GM19463 (cell line): ENCODE results near the gene C4BPB.

ENCODE experiments used
- ATAC-seq: cut with Tn5 transposase; IDR thresholded peaks from one replicate; pipeline ENCODE4 v1.9.1; 2021; ENCODE audit warnings: mild to moderate bottlenecking, moderate library complexity; ENCODE audit not compliant: unreplicated experiment

The C4BPB gene

DNA sequence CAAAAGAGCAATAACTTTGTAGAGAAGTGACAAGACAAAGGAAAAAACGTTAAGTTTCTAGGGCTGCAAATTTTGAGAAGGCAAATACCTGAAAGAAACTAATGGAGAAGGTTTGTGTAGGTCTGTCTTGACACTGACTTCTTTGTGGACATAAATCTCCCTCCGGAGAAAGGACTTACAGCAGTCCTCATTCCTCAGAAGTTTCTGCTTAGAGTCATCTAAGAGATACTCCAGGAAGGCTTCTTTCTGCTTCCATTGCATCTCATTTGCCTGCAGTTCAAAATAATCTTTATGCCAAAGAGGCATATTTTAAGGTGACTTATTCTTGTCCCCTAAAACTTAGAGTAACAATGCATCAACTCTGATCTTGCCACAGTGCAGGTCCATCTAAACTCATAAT lies 4.4 kb upstream of the C4BPB start:
- no peak for ATAC-seq

DNA sequence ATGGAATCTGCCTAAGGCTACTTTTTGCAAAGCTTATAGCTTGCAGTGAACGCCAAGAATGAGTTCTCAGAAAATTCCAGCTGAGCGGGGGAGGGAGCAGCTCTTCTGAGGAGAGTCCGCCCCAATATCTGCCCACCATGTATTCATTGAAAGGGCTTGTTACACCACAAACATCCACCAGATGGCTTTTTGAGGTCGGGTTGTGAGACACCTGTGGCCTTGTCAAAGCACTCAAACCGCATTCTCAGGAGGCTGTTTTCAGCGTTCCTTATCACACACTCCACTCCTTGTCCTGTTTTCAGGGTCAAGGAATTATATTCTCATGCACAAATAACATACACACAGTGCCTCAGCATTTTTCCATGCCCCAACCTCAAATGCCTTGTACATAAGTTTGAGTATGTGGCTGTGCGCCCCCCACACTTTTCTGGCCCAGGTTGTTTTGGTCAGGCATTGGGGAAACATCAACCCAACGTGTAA lies 3.9 kb upstream of the C4BPB start:
- peak; percentile 82 for ATAC-seq

GRCh38 chr1:207085887-207086286 lies 2.8 kb upstream of the C4BPB start:
- ATAC-seq: no peak

DNA sequence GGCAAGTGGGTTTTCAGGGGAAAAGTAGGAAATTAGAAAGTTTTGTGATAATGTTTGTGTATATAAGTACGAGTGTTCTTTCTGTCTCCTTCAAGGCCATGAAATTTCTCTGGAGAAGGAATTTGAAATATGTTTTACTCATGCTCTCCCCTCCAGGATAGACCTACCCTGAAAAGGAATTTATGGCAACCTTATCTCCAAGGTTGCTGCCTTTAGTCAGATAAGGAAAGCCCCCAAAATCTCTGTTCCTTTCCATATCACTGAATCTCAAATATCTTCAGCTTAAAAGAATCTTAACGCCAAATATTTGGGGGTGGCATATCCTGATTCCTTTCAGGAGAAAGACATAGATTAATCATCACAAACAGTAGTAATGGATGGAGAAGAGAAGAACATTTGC lies 499 bp upstream of the C4BPB start:
- no peak for ATAC-seq

DNA sequence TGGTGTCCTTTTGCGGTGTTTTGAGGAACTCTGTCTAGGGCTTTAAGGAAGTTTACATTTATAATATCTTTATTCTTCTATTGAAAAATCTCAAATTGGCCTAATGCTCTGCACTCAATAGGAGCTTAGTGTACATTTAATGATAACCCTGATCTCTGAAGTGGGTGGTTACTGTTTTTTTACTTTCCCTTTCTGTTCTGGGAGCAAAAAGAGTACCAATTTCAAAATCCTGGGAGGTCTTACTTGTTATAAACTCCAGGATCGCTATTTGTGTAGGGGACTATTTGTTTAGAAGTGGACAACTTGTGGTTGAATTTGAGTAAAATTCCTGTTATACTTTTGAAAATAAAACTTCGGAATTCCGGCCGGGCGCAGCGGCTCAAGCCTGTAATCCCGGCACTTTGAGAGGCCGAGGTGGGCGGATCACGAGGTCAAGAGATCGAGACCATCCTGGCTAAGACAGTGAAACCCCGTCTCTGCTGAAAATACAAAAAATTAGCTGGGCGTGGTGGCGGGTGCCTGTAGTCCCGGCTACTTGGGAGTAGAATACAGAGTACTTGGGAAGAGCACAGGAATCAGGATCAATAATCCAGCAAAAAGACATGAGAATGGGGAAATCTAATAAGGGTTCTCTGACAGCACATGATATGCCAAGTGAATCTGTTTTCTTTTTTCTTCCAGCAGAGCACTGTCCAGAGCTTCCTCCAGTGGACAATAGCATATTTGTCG lies 1.1 kb downstream of the C4BPB start:
- ATAC-seq: peak; percentile 24

DNA sequence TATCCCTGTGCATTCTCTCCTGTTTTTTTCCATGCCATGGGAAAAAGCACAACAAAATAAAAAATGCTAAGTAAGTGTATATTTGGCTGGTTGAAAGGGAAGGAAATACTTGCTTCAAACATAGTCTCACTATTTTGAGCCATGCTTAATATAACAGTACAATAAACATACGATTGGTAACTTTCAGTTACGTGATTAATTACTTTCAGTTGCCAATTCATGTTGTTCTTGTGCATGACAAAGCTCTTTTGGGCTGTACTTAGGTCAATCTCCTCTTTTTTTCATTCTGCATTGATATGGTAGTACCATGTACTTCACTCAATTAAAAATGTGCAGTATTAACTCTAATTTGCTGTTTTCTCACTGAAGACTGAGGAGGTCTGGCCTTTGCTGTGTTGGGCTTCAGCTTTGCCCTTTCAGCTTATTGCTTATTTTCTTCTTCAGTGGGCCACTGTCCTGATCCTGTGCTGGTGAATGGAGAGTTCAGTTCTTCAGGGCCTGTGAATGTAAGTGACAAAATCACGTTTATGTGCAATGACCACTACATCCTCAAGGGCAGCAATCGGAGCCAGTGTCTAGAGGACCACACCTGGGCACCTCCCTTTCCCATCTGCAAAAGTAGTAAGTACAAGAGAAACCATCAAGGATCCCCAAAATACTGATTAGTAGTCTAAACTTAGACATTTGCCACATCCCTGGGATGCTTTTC lies 2.7 kb downstream of the C4BPB start:
- ATAC-seq: no peak

DNA sequence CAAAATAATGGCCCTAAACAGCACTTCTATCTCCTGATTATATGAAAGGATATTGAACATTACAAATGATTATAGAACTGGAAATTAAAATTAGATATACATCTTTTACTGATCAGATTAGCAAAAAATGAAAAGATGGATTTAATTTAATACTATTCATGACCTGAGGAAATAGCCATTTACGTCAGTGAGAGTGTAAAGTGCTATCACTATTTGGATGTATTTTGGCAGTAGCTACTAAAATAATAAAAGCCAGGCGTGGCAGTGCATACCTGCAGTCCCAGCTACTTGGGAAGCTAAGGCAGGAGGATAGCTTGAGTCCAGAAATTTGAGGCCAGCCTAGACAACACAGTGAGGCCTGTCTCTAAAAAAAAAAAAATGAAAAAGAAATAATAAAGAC lies 5.3 kb downstream of the C4BPB start:
- no peak for ATAC-seq

DNA sequence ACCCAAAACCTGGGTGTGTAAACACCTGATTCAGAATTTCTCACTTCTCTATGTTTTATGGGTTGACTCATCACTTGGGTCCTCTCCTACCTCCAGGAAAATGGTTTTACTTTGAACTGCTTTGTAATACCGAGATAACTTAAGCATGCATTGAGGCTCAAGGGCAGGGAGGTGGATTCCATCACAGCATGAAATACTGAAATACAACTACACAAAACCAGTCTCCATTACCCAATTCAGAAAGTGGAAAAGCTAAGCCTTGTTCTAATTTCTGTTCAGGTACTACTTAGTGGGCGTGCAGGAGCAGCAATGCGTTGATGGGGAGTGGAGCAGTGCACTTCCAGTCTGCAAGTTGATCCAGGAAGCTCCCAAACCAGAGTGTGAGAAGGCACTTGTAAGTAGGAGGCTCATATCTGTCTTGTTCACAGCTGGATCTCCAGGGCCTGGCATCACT lies 9.2 kb downstream of the C4BPB start:
- ATAC-seq: peak; percentile 98

DNA sequence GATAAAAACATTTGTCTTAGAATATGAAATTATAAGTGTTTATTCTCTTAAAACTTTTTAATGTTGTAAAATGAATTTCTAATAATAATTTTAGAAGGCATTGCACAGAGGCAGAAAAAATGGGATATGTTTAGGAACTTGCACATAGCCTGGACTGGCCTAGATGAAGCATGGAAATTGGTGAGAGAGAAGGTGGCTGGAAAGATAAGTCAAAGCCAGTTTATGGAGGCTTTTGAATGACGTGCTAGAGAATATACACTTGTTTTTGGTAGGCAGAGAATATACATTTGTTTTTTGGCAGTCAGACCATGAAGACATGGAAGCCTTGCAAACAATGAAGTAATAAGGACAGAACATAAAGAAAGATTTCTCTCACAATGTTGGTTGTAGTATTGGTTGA lies 13.1 kb downstream of the C4BPB start:
- ATAC-seq: no peak

DNA sequence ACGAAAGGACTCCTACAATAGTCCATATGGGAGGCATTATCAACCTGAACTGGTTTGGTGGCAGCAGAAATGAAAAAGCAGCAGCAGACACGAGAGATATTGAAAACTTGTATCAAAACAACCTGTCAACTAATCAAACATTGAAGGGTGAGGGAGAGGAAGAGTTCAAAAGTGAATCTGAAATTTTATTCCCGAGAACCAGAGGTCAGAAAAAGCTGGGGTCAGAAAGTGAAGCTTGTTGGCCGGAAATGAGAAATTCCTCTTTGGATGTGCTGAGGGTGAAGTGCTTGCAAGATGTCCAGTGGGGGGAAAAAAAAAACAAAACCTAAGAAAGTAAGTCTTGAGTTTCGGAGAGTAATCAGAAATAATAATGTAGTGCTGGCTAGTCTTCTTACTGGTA lies 13.5 kb downstream of the C4BPB start:
- ATAC-seq: no peak

GRCh38 chr1:207102659-207103058 lies 14.0 kb downstream of the C4BPB start:
- ATAC-seq: no peak

DNA sequence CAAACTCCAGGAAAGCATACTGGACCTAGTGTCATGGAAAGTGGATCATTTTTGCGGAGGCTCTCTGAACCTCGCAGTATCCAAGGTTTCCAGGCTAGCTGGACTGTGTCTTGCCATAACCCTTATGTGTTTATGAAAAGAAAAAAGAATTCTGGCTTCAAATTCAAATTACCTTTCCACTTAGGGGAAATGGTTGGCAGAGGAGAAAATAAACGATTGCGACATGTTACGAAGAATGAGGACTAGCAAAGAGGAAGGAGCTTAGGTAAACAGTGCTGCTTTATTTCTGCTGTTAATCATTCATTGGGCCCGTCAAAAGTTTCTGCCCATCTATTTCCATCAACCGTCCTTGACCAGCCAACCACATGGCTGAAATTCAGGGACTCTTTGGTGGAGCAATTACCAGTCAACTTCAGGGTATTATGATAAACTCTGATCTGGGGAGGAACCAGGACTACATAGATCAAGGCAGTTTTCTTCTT lies 15.3 kb downstream of the C4BPB start, which contains the start of gene C4BPA:
Gene C4BPA, plus strand, starts transcription at position 342 of the 482 bp plus-strand sequence. CDS start 8,793 bp downstream, outside the sequence.
- ATAC-seq: no peak

DNA sequence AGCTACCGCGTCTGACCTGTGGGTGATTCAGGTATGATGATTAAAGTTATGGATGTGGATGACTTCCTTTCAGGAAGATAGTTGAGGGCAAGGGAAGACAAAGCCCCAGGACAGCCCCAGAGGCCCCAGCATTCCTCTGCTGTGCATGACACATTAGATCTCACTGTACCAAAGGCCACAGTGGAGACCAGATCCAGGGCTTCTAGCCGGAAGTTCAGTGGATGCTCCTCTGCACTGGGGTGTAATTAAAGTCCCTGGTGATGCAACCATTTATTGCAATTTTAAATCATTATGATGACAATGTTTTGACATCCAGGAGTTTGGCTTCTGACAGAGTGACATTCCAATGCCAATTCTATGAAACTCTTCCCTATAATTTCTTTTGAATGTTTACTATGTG lies 20.3 kb downstream of the C4BPB start:
- ATAC-seq: no peak

- ATAC-seq: no peak
These were observed 24.1 kb downstream of the C4BPB start for GRCh38 chr1:207112616-207113296.

DNA sequence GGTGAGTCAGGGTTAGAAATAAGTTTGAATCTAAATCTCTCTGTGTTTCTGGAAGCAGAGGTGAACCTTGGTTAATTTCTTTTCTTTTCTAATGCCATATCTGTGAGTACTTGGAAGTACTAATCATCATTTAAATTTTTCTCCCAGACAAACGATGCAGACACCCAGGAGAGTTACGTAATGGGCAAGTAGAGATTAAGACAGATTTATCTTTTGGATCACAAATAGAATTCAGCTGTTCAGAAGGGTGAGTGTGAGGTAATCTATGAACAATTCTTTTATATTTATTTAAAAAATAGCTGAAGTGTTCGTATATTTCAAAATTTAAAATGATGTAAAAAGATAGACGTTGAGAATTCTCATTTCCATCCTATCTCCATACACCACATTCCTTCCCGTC lies 26.6 kb downstream of the C4BPB start:
- no peak for ATAC-seq

DNA sequence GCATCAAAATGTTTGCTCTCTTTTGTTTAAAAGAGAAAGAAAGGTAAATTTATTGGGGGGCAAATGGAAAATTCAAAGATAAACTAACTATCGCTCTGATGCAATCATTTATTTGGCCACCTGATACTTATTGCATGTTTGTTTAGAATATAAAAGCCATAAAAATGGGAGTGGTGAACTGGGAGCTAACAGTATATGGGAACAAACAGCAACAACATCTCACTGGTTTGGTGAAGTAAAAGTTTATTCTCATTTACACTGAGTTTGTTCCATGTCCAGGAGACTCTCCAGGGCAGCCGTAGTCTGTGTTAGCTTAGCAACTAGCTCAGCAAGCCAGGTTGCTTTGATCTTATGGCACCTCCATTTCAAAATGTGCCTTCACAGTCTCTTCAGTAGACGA lies 35.7 kb downstream of the C4BPB start:
- ATAC-seq: no peak

DNA sequence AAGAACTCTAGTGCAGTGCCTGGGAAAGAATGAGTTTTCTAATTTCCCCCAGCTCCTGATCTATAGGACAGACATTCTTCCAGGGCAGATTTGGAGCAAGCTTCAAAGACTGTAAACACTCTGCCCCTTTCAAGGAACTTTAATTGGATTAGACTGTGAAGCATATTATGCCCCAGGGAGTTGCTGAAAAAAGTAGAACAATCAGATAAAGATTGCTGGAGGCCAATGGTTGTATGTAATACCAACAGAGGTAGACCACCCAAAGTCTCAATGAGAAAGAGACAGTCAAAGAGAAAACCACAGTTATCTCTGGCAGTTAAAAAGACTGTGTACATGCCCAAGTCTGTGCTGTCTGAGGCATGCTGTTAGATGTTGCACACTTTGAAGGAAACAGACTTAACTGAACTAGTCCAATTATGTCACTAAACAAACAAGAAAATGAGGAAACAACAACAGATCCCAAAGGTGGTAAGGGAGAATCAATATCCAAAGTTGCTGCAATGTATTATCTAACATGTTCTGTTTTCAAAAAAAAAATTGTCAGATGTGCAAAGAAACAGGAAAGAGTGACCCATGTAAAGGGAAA lies 39.8 kb downstream of the C4BPB start:
- ATAC-seq: no peak

- no peak for ATAC-seq
These were observed 40.4 kb downstream of the C4BPB start for GRCh38 chr1:207129053-207129452.

DNA sequence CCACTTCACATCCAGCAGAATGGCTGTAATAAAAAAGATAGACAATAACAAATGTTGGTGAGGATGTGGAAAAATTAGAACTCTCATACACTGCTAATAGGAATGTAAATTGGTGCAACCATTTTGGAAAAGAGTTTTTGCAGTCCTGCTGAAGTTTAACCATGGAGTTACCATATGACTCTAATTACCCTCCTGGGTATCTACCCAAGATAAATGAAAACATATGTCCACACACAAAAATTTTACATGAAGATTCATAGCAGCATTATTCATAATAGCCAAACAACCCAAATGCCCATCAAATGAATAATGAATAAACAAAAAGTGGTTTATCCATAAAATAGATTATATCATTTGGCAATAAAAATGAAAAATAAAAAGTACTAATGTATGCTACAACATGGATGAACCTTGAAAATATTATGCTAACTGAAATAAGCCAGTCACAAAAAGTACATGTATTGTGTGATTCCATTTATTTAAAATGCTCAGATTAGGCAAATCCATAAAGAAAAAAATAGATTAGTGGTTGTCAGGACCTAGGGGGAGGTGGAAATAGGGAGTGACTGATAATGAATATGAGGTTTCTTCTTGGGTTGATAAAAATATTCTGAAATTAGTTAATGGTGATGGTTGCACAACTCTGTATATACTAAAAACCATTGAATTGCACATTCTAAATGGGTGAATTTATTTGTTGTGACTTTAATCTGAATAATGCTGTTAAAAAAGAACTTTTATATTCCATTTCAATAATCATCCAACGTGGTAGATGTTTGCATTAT lies 41.8 kb downstream of the C4BPB start:
- no peak for ATAC-seq

DNA sequence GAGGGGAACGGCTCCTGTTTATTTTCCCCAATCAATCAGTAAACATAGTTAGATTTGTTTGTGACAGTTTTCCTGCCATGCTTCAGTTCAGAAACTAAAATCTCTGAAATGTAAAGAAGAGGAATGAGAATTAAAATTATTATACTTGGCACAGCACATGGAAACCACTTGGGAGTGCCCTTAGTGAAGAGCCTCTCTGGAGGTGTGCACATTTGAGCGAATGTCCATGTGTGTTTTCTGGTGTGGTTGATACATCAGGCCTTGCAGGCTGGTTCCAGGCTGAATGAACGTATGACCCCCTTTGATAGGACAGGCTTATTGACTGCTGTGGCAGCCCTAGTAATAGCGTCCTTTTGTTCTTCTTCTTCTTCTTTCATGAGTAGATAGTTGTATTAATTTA lies 42.5 kb downstream of the C4BPB start:
- no peak for ATAC-seq
